ENCODE results near the gene TP73.

Gene TP73

DNA sequence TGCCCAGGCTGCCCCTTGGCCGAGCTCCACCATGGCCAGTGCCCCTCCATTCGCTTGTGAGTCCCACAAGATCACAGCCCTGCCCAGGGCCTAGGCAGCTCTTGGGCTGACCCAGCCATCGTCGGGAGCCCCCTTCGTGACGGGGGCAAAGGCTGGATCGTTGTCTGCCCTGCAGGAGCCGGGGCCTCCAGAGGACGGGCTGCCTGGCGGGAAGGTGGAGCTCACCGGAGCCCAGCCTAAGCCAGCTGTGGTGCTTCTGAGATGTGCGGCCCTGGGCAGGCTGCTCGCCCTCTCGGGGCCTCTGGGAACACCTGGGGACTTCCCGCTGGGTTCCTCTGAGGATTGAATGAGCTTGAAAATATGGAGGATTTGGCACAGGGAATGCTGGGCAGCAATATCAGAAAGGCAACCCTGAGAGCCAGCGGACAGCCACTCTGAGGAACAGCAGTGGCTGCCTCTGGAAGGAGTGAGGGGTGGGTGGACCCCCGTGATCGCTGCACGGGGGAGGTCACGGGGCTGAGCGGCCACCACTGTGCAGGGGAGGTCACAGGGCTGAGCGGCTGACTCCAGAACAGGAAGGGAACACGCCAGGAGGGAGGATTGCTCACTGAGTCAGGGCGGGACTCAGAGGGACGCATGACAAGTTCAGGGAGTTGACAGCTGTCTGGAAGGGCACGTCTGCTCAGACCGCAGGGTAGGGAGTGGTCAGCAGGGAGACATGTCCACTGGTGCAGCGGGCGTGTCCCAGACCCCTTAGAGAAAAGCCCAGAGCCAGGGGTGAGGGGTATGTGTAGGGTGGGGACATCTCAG, 19.3 kb downstream of the TP73 start:
- no peak for DNase-seq (ENCODE audit: low read depth in 3 of 3, low spot score in 1 of 3)

DNA sequence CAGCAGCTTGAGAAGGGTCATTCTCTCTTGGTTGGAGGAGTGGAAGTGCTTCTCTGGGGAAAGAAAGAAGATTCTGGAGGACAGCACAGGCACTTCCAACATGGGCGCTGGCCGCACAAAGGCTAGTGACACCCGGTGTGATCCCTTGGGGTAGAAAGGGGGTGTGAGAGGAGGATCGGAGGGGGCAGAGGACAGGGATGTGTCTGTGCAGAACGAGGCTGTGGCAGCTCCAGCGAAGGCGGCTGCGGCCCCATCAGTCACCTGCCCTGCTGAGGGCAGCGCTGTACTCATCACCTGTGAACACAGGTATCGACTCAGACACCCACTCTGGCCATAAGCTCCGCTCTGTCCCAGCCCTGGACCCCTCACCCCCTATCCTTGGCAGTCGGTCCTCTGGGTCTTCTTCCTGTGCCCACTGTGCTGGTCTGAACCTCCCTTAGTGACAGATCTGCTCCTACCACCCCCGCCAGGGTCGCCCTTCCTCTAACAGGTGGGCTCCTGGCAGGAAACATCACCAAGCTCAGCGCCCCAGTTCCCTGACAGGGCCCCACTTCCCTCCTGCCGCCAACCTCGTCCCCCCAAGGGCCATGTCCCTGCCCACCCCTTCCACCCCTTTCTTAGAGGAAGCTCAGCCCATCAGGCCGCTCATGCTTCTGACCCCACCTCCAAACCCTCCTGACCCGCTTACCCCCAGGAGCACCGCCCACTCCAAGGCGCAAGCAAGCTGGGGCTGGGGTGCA, 20.1 kb downstream of the TP73 start:
- no peak for DNase-seq (ENCODE audit: low read depth in 3 of 3, low spot score in 1 of 3)

DNA sequence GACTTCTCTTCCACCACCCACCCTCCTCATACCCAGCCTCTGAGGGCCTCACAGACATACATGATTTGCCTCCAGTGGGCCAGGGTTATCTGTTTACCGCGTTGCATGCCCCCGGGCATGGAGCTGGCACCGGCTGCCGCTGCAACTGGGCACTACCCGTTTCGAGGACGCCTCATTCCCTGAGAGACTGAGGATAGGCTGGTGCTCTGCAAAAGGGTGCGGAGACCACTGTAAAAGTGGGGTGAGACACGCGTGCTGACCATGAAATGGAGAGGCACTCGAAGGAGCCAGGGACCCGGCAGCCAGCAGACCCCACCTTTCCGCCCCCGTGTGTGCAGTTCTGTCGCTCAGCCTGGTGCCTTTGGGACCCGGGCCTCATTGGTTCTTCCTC, 20.6 kb downstream of the TP73 start:
- no peak for DNase-seq (ENCODE audit: low read depth in 3 of 3, low spot score in 1 of 3)

DNA sequence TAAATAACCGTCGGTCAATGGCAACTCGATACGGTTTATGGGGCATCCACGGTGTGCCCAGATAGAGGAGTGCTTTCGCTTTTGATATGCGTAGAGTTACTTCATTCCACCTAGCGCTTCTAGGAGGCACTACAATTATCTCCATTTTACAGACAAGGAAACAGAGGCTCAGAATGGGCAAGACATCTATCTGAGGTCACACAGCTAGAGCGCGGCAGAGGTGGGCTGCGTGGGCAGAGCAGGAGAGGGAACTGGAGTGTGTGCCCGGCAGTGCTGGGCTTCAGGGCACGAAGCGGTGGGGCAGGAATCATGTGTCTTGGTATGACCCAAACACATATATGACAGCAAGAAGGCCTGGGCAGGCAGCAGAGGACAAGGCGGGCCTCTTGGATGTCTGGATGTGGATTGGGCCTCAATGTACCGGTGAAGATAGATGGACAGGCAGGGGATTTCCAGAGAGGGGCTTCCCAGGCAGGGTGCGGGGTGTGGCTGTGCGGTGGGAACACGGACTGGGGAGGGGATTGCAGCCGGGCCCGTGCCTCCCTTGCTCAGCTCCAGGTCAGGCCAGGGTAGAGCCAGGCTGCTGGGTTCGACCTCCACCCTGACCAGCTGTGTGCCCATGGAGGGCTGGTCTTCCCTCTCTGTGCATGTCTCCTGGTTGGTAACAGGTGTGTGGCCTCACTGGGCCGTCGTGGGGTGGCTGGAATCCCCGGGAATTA, 21.2 kb downstream of the TP73 start:
- DNase-seq (ENCODE audit: low read depth in 3 of 3, low spot score in 1 of 3), result no peak

DNA sequence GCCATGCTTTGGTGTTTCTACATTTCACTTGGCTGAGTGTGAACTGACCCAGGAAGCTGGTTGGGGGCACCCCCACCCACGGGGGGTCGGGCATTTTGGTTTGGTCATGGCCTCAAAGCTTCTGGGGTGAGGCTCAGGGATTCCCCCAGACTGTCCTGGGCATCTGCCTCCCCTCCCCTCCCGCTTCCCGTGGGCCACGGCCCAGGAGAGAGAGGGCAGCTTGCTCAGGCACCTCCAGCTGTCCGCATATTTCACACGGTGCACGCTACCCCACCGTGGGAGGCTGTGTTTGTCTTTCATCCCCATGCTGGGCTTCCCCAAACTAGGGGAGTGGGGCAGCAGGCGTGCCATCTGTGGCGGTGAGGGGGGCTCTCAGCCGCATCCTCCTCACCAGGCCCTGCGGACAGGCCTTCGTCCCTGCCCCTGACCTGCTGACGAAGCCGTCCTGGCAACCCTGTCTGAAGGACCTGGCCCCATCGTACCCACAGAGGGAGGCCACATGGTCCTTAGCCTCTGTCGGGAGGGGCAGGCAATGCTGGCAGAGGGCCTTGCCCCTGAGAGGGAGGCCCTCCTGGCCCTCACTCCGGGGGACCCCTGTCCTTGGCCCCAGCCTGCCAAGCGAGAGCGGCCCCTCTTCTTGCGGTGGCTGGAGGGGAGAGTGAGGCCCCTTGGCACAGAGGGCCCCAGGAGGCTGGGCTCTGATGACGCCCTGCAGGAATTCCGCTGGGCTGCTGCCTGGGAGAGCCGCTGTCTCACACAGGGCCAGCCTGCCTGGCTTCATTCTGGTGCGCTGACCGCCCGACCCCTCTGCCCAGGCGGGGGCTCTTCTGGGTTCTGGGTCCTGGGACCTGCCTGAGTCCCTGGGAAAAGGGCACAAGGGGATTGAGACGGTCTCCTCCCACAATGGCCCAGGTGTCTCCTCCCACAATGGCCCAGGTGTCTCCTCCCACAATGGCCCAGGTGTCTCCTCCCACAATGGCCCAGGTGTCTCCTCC, 22.1 kb downstream of the TP73 start:
- no peak for DNase-seq (ENCODE audit: low read depth in 3 of 3, low spot score in 1 of 3)

DNA sequence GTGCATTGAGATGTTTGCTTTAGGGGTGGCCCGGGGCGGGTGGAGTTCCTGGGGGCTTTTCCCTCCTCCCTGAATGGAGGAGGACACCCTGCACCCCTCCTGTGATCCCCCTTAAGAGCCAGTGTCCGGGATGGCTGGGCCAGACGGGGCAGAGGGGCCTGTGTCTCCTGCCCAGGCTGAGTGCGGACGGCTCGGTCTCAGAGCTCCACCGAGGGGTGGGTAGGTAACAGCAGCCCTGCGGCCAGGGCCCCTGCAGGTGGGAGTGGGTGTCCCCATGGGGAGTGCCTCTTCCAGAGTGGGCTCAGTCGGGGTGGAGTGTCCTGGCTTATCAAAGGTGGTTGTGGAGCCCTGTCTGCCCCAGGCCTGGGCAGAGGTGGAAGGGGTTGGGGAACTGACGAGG, 23.1 kb downstream of the TP73 start:
- no peak for DNase-seq (ENCODE audit: low read depth in 3 of 3, low spot score in 1 of 3)

DNA sequence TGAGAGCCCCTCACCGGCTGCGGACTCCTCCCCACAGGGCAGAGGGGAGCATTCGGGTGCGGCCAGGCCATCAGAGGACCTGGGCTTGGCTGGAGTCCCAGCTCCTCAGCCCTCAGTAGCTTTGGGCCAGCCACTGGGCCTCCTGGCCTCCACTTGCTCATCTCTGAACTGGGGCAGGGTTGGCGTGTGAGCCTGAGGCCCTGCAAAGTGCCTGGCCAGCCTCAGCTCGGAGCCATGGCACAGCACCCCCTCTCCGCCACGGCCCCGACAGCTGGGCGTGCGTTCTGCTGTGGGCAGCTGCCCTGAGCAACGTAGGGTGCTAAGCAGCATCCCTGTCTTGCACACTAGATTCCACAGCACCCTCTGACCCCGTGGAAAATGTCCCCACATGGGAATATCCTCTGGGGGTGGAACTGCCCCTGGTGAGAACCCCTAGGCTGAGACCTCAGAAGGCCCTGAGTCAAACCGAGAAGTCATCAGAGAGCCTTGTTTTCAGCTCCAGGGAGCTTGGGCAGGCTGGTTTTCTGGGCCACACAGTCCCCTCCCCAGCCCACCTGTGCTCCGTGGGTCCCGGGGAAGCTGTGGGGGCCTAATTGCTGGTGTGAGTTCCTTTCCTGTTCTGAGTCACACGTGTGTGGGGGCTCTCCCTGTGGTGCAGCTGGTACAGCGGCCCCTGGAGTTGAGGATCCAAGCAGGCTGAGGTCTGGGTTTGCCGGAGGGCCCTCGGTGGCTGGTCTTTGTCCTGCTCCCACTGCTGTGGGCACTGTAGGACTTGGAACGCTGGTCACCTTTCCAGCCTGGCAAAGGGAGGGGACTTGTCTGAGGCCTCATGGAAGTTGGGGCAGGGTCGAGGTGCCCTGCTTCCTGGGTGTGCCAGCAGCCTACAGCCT, 24.5 kb downstream of the TP73 start:
- no peak for DNase-seq (ENCODE audit: low read depth in 3 of 3, low spot score in 1 of 3)

DNA sequence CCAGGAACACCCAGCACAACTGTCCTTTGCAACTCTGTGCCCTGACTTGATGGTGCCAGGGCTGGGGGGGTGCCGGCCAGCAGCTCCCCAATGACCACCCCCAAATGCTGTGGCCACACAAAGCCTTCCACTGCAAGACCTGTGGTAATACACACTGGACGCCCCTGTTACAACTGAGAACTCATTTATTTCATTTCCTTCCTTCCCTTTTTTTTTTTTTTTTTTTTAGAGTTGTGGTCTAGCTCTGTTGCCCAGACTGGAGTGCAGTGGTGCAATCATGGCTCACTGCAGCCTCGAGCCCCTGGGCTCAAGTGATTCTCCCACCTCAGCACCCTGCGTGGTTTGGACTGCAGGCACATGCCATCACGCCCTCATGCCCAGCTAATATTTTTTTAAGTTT, 25.2 kb downstream of the TP73 start:
- DNase-seq (ENCODE audit: low read depth in 3 of 3, low spot score in 1 of 3), result no peak

DNA sequence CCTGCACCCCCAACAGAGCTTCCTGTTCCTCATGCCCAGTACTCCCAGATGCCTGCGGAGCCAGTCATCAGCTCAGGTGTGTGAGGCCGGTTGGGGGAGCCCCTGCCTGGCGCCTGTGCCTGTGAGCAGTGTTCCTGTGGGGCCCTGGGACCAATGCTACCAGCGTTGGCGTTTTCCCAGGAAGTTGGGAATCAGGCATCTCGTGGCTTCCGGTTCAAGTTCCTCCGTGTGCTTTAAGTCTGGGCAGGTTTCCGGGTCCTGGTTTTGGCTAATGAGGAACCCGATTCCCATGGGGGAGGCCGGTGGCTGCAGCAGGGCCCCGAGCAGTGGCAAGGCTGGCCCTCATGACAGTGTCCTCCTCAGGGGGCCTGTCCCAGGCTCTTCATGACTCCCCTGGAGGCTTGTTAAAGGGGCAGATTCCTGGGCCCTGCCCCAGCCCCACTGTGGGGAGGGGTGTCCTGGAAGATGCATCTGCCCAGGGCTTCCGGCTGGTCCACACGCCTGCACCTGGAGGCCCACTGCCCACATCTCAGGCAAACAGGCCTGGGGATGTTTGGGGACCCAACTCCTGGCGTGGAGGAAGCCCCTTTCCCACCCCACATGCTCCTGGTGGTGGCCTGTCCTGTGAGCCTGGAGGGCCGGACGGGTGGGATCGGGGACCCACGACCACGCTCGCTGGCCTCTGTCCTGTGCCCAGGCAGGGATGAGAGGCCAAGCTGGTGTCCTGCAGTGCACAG, 26.2 kb downstream of the TP73 start:
- DNase-seq (ENCODE audit: low read depth in 3 of 3, low spot score in 1 of 3), result no peak

DNA sequence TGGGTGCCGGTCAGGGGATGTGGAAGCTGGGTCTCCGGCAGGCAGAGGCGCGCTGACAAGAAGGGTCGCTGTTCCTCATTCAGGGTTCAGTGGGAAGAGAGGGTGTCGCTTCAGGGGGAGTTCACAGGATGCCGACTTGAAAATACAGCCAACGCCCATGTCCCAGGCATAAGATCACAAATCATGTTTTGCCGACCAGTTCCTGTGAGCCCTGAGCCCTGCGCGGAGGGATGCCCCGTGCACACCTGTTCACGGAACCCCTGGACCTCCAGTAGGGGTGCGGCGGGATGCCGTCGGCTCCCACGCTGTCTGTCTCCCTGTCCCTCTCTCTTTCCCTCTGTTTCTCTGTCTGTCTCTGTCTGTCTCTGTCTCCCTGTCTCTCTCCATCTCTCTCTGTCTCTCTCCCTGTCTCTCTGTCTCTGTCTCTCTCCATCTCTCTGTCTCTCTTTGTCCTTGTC, 26.8 kb downstream of the TP73 start:
- no peak for DNase-seq (ENCODE audit: low read depth in 3 of 3, low spot score in 1 of 3)

DNA sequence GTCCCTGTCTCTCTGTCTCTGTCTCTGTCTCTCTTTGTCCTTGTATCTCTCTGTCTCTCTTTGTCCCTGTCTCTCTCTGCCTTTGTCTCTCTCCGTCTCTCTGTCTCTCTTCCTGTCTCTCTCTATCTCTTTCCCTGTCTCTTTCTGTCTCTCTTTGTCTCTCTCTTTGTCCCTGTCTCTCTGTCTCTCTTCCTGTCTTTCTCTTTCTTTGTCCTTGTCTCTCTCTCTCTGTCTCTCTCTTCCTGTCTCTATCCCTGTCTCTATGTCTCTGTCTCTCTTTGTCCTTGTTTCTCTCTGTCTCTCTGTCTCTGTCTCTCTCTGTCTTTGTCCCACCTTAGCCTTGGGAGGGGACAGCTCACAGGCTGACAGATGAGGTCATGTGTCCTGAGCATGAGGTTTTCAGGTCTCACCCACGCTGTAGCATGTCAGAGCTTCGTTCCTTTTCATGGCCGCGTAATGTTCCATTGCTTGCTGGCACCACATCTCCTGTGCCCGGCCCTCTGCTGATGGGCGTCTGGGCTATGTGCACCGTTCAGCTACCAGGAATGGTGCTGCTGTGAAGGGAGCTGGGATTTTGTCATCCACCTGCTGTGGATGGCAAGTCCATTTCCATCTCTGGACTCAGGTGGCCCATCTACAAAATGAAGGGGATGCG, 27.6 kb downstream of the TP73 start:
- no peak for DNase-seq (ENCODE audit: low read depth in 3 of 3, low spot score in 1 of 3)

DNA sequence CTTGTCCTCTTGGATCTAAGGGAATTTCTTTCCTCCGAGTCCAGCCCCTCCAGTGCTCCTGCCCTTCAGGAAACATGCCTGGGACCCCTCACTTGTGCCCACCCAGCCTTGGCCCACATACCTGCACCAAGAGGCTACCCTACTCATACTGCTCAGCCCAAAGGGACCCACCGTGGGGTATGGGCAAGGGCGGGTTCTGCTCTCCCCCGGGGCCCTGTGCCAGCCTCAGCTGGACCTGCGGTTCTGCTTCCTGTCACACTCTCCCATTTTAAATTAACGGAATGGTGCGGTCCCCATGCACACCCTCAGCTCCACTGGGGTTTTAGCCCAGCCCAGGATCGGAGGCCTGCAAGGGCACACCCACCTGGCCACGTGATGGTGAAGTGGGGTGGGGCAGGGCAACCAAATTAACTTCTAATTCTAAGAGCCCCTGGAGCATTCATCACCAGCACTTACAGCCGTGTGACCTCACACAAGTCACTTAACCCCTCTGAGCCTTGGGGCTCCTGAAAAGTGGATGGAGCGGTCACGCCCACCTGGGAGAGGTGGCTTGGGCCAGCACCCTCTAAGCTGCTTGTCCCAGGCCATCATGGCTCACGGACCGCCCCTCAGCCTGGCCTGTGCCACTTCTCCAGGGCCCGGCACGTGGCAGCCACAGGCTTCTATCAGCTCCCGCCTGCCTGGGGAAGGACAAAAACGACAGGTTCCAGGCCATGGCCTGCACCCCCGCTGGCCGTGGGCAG, 28.3 kb downstream of the TP73 start:
- DNase-seq (ENCODE audit: low read depth in 3 of 3, low spot score in 1 of 3), result no peak

DNA sequence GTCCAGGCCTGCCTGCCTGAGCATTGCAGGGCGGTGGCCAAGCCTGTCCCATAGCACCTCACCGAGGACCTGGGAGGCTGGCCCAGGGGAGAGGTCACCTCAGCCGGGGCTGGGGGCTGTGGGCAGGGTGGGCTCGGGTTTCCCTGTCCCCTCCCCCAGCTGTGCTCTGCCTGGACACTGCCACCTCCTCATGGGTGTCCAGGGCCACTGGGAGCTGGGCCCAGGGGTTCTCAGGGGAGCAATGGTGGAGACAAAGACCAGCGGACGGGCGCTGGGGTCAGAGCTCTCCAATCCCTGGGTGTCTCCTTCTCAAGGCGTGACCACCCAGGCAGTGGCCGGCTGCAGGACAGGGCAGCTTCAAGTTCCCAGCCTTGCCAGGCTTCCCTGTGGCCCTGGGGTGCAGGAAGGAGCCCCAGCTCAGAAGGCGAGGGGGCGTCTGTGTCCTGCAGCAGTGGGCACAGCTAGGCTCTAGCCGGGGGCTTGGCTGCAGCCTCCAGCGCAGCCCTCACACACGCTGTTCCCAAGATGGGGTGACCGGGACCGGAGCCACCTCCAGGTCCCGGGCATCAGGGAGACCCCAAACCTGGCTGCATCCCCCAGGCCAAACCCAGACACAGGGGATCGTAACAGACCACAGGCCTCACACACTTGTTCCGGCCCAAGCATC, 29.0 kb downstream of the TP73 start:
- no peak for DNase-seq (ENCODE audit: low read depth in 3 of 3, low spot score in 1 of 3)

DNA sequence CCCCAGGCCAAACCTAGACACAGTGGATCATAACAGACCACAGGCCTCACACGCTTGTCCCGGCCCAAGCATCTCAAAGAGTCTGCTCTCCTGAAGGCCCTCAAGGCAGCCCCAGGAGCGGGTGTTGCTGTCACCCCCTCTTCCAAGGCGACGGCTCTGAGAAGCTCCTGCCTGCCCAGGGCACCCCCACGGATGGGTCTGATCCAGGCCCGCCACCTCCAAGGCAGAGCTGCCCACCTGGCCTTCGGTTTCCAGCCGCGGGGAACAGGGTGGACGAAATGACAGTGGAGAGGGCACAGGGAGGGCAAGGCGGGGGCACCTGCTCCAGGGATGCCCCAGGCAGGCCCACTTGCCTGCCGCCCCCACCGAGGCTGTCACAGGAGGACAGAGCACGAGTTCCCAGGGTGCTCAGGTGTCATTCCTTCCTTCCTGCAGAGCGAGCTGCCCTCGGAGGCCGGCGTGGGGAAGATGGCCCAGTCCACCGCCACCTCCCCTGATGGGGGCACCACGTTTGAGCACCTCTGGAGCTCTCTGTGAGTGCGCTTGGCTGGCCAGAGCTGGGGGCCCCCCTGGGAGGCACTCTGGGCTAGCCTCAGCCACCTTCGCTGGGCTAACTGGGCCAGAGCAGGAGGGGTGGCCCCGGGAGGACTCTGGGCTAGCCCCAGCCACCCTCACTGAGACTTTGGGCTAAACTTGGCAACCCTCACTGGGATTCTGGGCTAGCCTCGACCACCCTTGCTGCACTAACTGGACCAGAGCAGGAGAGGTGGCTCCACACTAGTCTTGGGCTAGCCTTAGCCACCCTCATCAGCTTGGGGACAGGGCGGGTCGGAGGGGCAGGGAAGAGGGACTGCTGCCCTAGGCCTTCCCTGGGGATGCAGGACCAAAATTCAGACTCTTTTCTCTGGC, 29.8 kb downstream of the TP73 start:
- DNase-seq (ENCODE audit: low read depth in 3 of 3, low spot score in 1 of 3), result no peak

DNA sequence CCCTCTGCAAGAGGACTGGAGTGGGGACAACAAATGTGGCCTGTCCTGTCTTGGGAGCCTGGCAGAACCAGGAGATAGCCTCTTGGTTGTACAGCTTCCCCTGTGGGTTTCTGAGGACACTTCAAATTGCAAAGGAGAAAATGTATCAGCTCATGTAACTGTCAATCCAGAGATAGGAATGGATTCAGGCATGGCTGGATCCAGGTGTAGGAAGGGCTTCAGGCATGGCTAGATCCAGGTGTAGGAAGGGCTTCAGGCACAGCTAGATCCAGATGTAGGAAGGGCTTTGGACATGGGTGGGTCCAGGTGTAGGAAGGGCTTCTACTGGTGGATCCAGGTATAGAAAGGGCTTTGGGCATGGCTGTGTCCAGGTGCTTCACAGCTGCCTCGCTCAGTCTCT, 30.9 kb downstream of the TP73 start:
- no peak for DNase-seq (ENCODE audit: low read depth in 3 of 3, low spot score in 1 of 3)

DNA sequence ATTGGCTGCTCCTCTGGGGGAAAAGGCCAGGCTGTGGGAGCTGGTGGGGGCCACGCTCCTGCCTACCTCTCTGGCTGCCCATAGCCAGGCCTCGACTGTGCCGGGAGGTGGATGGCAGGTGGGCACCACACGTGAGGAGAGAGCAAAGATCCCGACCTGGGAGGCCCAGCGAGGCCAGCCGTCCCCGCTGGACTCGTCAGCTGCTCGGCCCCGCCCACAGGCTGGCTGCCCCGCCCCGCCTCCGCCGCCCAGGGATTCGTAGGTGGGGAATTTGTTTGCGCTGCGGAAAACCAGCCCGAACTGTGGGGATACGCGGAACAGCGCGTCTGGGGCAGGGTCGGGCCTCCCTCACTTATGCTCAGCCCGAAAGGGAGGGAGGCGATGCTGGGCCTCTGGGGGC, 31.7 kb downstream of the TP73 start:
- no peak for DNase-seq (ENCODE audit: low read depth in 3 of 3, low spot score in 1 of 3)

All from stimulated activated CD4-positive, alpha-beta T cell treated with anti-CD3 and anti-CD28 coated beads, TNF-alpha, amount 100 ng/mL, for 1 hour (primary cell).